ENCODE measurements around the gene WFS1. TPM values are rescaled to one million over a fixed set of nuclear protein-coding genes. Genes with fewer than 3 reads are reported as not detected.

The WFS1 gene
- total and polyA plus RNA-seq, 2 of the 13 experiments (the other 11 are each of a cell fraction or from before 2014, with no cell fraction given) = 39.1 to 42.2 TPM

DNA sequence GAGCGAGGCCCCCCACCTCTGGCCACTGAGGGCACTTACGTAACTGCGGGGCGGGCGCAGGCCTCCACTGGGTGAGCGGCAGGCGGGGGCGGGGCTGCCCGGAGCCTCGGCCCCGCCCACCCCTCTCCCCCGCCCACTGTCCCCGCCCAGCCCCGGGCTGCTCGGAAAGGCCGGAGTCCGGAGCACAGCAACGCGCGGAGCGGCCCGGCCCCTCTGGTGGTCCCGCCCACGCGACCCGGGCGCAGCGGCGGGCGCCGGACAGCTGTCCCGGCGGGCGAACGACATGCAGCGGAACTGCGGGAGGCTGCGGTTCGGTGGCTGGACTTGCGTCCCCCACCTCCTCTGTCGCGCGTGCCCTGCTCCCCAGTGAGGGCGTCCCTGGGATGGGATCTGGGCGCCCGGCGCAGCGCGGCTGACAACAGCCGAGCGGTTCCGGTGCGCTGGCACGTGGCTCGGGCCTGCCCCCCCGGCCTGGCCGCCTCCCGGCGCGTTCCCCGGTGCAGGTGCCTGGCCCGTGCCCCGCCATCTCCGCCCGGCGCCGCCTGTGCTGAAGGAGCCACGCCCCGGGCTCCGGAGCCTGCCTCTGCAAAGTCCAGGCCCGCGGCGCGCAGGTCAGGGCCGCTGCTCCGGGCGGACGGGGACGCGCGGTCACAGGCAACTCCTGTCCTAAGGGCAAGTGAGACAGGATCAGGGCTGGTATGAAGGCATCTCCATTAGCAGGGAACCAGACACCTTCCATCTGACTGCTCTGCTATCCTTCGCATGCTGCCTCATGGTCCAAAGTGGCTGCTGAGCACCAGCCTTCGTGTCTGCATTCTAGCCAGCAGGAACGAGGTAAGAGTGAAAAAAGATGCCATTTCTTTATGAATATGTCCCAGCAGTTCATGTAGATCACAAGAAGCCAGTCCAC, 47.5 kb upstream of the WFS1 start:
- Histone ChIP-seq H3K4me2 (ENCODE audit: low read depth, low read length) (no peak overlapping the region), H2AFZ (ENCODE audit: low read length) (no peak overlapping the region), H3K27ac (ENCODE audit: extremely low read length, insufficient read depth, low read length) (no peak overlapping the region), H3K9ac (ENCODE audit: insufficient read depth, low read depth, low read length) (no peak overlapping the region), H3K4me1 (ENCODE audit: insufficient read depth, low read length) (no peaks in the 10 kb centered on the region), H3K4me3 (replicated peaks in 1 of 3; ENCODE audit: insufficient read depth in 1 of 3, low read depth in 2 of 3, low read length in 3 of 3) (no peak overlapping the region), H3K9me3 (ENCODE audit: low read length) (no peaks in the 10 kb centered on the region), H3K36me3 (replicated peaks in 1 of 2; ENCODE audit: control insufficient read depth in 1 of 2, insufficient read depth in 2 of 2, low read length in 2 of 2) (no peaks in the 10 kb centered on the region), H3K27me3 (ENCODE audit: control insufficient read depth in 1 of 2, insufficient read depth in 2 of 2, low read length in 2 of 2) (0 out of 5 replicates have a peak, but pooled peaks cover under 1 to 3% of the 10 kb centered on the region in 2 experiments), H4K20me1 (ENCODE audit: insufficient read depth, low read length) (no peaks in the 10 kb centered on the region), H3K79me2 (ENCODE audit: insufficient read depth, low read length) (no peaks in the 10 kb centered on the region)
- FAIRE-seq (no peak), DNase-seq (ENCODE audit: low spot score) (no peak), ATAC-seq (no peak)
- intact Hi-C loops (cut with micrococcal nuclease; ENCODE audit: unreplicated experiment) (no loop called here), in situ Hi-C loops (cut with HindIII; ENCODE audit: extremely low pct_ligation_motif_present, low pct_unique_long_range_greater_than_20kb) (no loop called here)
- CTCF ChIA-PET (ENCODE audit: low intra/inter-chr PET ratio, low total read pairs) = no interaction called here
- no TSS peak for BruUV-seq (replicated peaks)
- POLR2A ChIA-PET = no interaction called here
- TF ChIP-seq SOX13 (IDR thresholded peaks at IDR 0.05) (no peak), SOX13 (CRISPR knock-in tag; conservative IDR thresholded peaks at IDR 0.05 in 1 of 2, IDR thresholded peaks at IDR 0.05 in 1 of 2) (no peak)
- TF ChIP-seq, protein P1, sequence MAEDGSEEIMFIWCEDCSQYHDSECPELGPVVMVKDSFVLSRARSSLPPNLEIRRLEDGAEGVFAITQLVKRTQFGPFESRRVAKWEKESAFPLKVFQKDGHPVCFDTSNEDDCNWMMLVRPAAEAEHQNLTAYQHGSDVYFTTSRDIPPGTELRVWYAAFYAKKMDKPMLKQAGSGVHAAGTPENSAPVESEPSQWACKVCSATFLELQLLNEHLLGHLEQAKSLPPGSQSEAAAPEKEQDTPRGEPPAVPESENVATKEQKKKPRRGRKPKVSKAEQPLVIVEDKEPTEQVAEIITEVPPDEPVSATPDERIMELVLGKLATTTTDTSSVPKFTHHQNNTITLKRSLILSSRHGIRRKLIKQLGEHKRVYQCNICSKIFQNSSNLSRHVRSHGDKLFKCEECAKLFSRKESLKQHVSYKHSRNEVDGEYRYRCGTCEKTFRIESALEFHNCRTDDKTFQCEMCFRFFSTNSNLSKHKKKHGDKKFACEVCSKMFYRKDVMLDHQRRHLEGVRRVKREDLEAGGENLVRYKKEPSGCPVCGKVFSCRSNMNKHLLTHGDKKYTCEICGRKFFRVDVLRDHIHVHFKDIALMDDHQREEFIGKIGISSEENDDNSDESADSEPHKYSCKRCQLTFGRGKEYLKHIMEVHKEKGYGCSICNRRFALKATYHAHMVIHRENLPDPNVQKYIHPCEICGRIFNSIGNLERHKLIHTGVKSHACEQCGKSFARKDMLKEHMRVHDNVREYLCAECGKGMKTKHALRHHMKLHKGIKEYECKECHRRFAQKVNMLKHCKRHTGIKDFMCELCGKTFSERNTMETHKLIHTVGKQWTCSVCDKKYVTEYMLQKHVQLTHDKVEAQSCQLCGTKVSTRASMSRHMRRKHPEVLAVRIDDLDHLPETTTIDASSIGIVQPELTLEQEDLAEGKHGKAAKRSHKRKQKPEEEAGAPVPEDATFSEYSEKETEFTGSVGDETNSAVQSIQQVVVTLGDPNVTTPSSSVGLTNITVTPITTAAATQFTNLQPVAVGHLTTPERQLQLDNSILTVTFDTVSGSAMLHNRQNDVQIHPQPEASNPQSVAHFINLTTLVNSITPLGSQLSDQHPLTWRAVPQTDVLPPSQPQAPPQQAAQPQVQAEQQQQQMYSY (CRISPR knock-in tag; IDR thresholded peaks at IDR 0.05) = peak; percentile 92
- 47% methylated on average over 21 of the region's 84 CpGs for WGBS (ENCODE audit: low lambda C conversion rate)
